Osteoblast (primary cell): Measurements from ENCODE around the gene MBNL3. TPM values are rescaled to one million over a fixed set of nuclear protein-coding genes. Genes with fewer than 3 reads are reported as not detected.
A peak's percentile ranks its signal among the peaks of the same experiment; 100 is the strongest.

Source experiments
- DNase-seq: peaks from one replicate; pipeline ENCODE4 v3.0.0; 2011; ENCODE audit warnings: low spot score, mixed read lengths; ENCODE audit not compliant: insufficient read length; ENCODE audit errors: missing footprints
- H2AFZ ChIP-seq: 2 replicates; pipeline ENCODE4 v1.6.0; 2011; ENCODE audit warnings: mild to moderate bottlenecking, low read length
- H3K27ac ChIP-seq: 2 replicates; pipeline ENCODE4 v1.5.1; 2011; ENCODE audit warnings: mild to moderate bottlenecking, low read depth, low read length, moderate library complexity
- H3K27me3 ChIP-seq: 2 replicates; pipeline ENCODE4 v1.6.0; 2012; ENCODE audit warnings: mild to moderate bottlenecking, control low read depth, inconsistent platforms, low read length, moderate library complexity; ENCODE audit not compliant: insufficient read depth
- H3K36me3 ChIP-seq: 2 replicates; pipeline ENCODE4 v1.5.1; 2011; ENCODE audit warnings: mild to moderate bottlenecking, low read length, control low read depth, moderate library complexity; ENCODE audit not compliant: insufficient read depth
- H3K4me1 ChIP-seq: 2 replicates; pipeline ENCODE4 v1.5.1; 2011; ENCODE audit warnings: mild to moderate bottlenecking, low read length, control low read depth, moderate library complexity; ENCODE audit not compliant: insufficient read depth
- H3K4me2 ChIP-seq: 2 replicates; pipeline ENCODE4 v1.6.0; 2011; ENCODE audit warnings: mild to moderate bottlenecking, low read length; ENCODE audit not compliant: insufficient read depth
- H3K4me3 ChIP-seq: fragments of 200-600 bp; sonication (generic); 3 replicates; pipeline ENCODE4 v1.5.1; 2012; ENCODE audit warnings: mild to moderate bottlenecking, low read length, inconsistent platforms; ENCODE audit not compliant: insufficient read depth
- H3K79me2 ChIP-seq: 2 replicates; pipeline ENCODE4 v1.6.0; 2012; ENCODE audit warnings: mild to moderate bottlenecking, low read length, control low read depth, inconsistent platforms; ENCODE audit not compliant: insufficient read depth
- H3K9me3 ChIP-seq: 2 replicates; pipeline ENCODE4 v1.5.1; 2011; ENCODE audit warnings: low read depth, low read length, control low read depth
- H4K20me1 ChIP-seq: 2 replicates; pipeline ENCODE4 v1.6.0; 2012; ENCODE audit warnings: mild to moderate bottlenecking, low read length, control low read depth; ENCODE audit not compliant: insufficient read depth
- total RNA-seq: library from RNA; depleted of rRNA; stranded (reverse); fragments of >200 nt; gene quantifications from 2 replicates; pipeline ENCODE4 v1.2.3, GENCODE V29; 2012
- TF ChIP-seq, protein P1 (sequence below): IDR thresholded peaks from 2 replicates; pipeline ENCODE4 v1.5.1; 2011; ENCODE audit warnings: mild to moderate bottlenecking, low read depth, low read length, moderate library complexity; ENCODE audit errors: extremely low read depth

MBNL3 gene
- total RNA-seq, 1 donor, result 1.8 TPM

DNA sequence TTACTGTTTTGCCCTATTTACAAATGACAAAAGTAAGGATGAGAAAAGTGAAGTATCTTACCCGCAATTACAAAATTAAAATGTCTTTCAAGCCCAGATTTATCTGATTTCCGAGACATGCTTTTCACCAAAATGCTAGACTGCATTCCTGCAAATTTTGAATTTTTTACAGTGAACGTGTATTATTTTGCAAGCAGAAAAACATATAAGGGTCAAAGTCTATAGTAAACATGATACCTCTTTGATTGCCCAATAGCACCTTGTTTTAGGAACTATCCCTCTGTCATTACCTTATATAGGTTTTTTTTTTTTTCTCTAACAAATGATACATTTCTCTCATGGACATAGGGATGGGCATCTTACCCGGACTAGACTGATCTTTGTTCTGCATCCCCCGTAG is 135.4 kb downstream of the MBNL3 start:
- DNase-seq, result no peak
- H4K20me1 ChIP-seq, result no peaks in the 10 kb centered on the region
- no peaks in the 10 kb centered on the region for H3K4me1 ChIP-seq

DNA sequence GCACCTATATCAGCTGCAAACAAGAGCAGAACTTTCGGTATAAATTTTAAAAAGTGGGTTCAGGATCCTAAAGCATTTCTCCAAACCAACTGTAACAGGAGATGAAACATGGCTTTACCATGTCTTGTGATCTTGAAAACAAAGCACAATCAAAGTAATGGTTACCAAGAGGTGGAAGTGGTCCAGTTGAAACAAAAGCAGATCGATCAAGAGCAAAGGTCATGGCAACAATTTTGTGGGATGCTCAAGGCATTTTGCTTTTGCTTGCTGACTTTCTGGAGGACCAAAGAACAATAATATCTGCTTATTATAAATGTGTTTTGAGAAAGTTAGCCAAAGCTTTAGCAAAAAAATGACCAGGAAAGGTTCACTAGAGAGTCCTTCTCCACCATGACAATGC is 152.7 kb downstream of the MBNL3 start:
- Histone ChIP-seq H3K4me2 (no peak overlapping the region), H3K27me3 (peaks cover 6% of the 10 kb centered on the region), H3K4me3 (no peak overlapping the region), H3K27ac (no peak overlapping the region), H4K20me1 (no peaks in the 10 kb centered on the region), H3K4me1 (no peaks in the 10 kb centered on the region), H3K36me3 (no peaks in the 10 kb centered on the region), H3K79me2 (no peaks in the 10 kb centered on the region), H3K9me3 (no peaks in the 10 kb centered on the region), H2AFZ (no peak overlapping the region)
- TF ChIP-seq, protein P1, sequence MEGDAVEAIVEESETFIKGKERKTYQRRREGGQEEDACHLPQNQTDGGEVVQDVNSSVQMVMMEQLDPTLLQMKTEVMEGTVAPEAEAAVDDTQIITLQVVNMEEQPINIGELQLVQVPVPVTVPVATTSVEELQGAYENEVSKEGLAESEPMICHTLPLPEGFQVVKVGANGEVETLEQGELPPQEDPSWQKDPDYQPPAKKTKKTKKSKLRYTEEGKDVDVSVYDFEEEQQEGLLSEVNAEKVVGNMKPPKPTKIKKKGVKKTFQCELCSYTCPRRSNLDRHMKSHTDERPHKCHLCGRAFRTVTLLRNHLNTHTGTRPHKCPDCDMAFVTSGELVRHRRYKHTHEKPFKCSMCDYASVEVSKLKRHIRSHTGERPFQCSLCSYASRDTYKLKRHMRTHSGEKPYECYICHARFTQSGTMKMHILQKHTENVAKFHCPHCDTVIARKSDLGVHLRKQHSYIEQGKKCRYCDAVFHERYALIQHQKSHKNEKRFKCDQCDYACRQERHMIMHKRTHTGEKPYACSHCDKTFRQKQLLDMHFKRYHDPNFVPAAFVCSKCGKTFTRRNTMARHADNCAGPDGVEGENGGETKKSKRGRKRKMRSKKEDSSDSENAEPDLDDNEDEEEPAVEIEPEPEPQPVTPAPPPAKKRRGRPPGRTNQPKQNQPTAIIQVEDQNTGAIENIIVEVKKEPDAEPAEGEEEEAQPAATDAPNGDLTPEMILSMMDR, result no peak
- no peak for DNase-seq

More for the DNA sequence above, 135.4 kb downstream of the MBNL3 start:
- Histone ChIP-seq H3K9me3 (no peaks in the 10 kb centered on the region), H3K79me2 (no peaks in the 10 kb centered on the region), H2AFZ (no peak overlapping the region), H3K27ac (no peak overlapping the region), H3K4me3 (no peak overlapping the region), H3K4me2 (no peak overlapping the region), H3K36me3 (no peaks in the 10 kb centered on the region), H3K27me3 (no peaks in the 10 kb centered on the region)
- TF ChIP-seq, protein P1, result no peak

- H3K27me3 ChIP-seq, result peaks cover 6% of the 10 kb centered on the region
- no peaks in the 10 kb centered on the region for H3K4me1 ChIP-seq
- H2AFZ ChIP-seq, result peak overlapping the region; percentile 29
- TF ChIP-seq, protein P1, result no peak
- H3K27ac ChIP-seq, result no peak overlapping the region
- H4K20me1 ChIP-seq, result no peaks in the 10 kb centered on the region
- no peak for DNase-seq
- H3K36me3 ChIP-seq, result no peaks in the 10 kb centered on the region
- H3K4me3 ChIP-seq, result no peak overlapping the region
- H3K4me2 ChIP-seq, result no peak overlapping the region
- no peaks in the 10 kb centered on the region for H3K79me2 ChIP-seq
- H3K9me3 ChIP-seq, result no peaks in the 10 kb centered on the region
Observed at GRCh38 chrX:132333351-132333750, 155.5 kb downstream of the MBNL3 start.

GRCh38 chrX:132331532-132331931 is 157.3 kb downstream of the MBNL3 start:
- Histone ChIP-seq H3K27ac (no peak overlapping the region), H3K4me1 (no peaks in the 10 kb centered on the region), H3K36me3 (no peaks in the 10 kb centered on the region), H3K79me2 (no peaks in the 10 kb centered on the region), H3K9me3 (no peaks in the 10 kb centered on the region), H2AFZ (no peak overlapping the region), H3K4me2 (no peak overlapping the region), H4K20me1 (no peaks in the 10 kb centered on the region), H3K27me3 (peaks cover 6% of the 10 kb centered on the region), H3K4me3 (no peak overlapping the region)
- TF ChIP-seq, protein P1, result no peak
- DNase-seq, result no peak
